Kidney (tissue), 14 donors: ENCODE measurements around the gene RNF145. TPM values are rescaled to one million over a fixed set of nuclear protein-coding genes. Genes with fewer than 3 reads are reported as not detected.
"Not testable (repeated sequence)": the region's sequence is repeated elsewhere in the genome, so short reads cannot be mapped to it uniquely, and the experiment has no call there.

Source experiments
- DNase-seq, 5 donors: peaks; one replicate each; pipeline ENCODE4 v3.0.0-alpha.2; 2013 to 2020
- FAIRE-seq: peaks from 2 replicates; lab custom pipeline; 2012; peaks lifted over from hg19 to GRCh38; lab: Jason Lieb, UNC
- H3K27ac ChIP-seq, 2 donors: one replicate each; pipeline ENCODE4 v1.7.0; 2013; ENCODE audit warnings: low read depth in 2 of 2, low read length in 2 of 2, inconsistent platforms in 1 of 2
- H3K27me3 ChIP-seq: one replicate; pipeline ENCODE4 v1.7.1; 2013; ENCODE audit warnings: low read length, inconsistent platforms; ENCODE audit not compliant: control insufficient read depth, insufficient read depth
- H3K36me3 ChIP-seq, 3 donors: one replicate each; pipeline versions ENCODE4 v1.7.0 to v1.7.1; 2013; ENCODE audit warnings: low read length in 3 of 3, control low read depth in 1 of 3, inconsistent platforms in 1 of 3; ENCODE audit not compliant: insufficient read depth in 3 of 3, control insufficient read depth in 2 of 3
- H3K4me1 ChIP-seq, 3 donors: one replicate each; pipeline versions ENCODE4 v1.7.0 to v1.7.1; 2013; ENCODE audit warnings: low read length in 3 of 3, inconsistent platforms in 1 of 3, low read depth in 1 of 3; ENCODE audit not compliant: control insufficient read depth in 2 of 3, insufficient read depth in 2 of 3
- H3K4me3 ChIP-seq, 3 donors: one replicate each; pipeline versions ENCODE4 v1.7.0 to v1.8.1; 2013; ENCODE audit warnings: low read length in 3 of 3, control low read depth in 1 of 3, inconsistent platforms in 1 of 3
- H3K9ac ChIP-seq, 3 donors: one replicate each; pipeline versions ENCODE4 v1.7.0 to v1.7.1; 2013; ENCODE audit warnings: low read length in 3 of 3, control low read depth in 1 of 3, inconsistent platforms in 1 of 3
- H3K9me3 ChIP-seq, 3 donors: one replicate each; pipeline versions ENCODE4 v1.7.0 to v1.7.1; 2013; ENCODE audit warnings: low read length in 3 of 3, control low read depth in 1 of 3, inconsistent platforms in 1 of 3; ENCODE audit not compliant: control insufficient read depth in 2 of 3, insufficient read depth in 1 of 3
- intact Hi-C: fragments of 100-400 bp; cut with DNase I; formaldehyde crosslinking; loops from one replicate; pipeline ENCODE4 v1.11.1; 2022
- polyA plus RNA-seq: library from polyadenylated mRNA; stranded (reverse); fragments of 350-450 nt; fragmentation: Illumina TruSeq; extraction: RNeasy Lipid Tissue Mini Kit (QIAGEN cat#74804); gene quantifications from one replicate; pipeline ENCODE4 v1.2.3, GENCODE V29; 2014; ENCODE audit warnings: low read depth, low replicate concordance; ENCODE audit not compliant: insufficient read depth
- total RNA-seq: library from RNA; stranded (reverse); fragmentation: NEBNext Ultra II Directional; extraction: Animal tissue kit (Norgen Biotek cat#: 25700); gene quantifications from one replicate; pipeline ENCODE4 v1.2.1, GENCODE V29; 2021
- TF ChIP-seq, protein P1 (sequence below): IDR thresholded peaks from 3 replicates; pipeline ENCODE4 v1.5.1; 2012; ENCODE audit warnings: mild to moderate bottlenecking, moderate library complexity, borderline replicate concordance; ENCODE audit not compliant: insufficient read depth; ENCODE audit errors: extremely low read depth
- donor health status: control.
- donor health status: control.
- donor health status: control.
- donor health status: control.
- donor health status: control.
- donor health status: DM: yes; HTN: yes; CAD: no.
- donor health status: Normal renal cell carcinoma (clear cell type).

The RNF145 gene
- total and polyA plus RNA-seq, 2 donors from 2014 or later: 29.6 to 66.5 TPM

DNA sequence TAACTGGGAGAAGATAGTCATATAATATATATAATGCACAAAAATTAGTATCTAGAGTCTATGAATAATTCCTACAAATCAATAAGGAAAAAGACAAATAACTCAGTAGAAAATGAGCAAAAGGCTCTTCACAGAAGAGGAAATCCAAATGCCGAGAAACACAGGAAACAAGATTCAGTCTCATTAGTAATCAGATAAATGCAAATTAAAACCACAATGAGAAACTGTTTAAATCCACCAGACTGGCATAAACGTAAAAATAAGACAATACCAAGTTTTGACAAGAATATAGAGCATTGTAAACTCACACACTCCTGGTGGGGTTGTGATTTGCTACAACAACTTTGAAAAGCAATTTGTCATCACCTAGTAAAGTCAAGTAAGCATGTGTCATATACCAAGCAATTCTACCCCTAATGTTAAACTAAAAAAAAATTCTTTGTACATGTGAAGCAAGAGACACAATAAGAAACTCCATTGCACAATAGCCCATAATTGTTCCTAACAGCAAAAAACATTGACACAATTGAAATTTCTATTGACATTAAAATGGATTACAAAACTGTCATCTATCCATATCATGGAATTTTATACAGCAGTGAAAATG lies 32.7 kb upstream of the RNF145 start:
- Histone ChIP-seq H3K36me3 (no peaks in the 10 kb centered on the region), H3K4me3 (no peak overlapping the region), H3K4me1 (no peaks in the 10 kb centered on the region), H3K27me3 (peaks cover 3% of the 10 kb centered on the region), H3K9ac (no peak overlapping the region), H3K9me3 (no peaks in the 10 kb centered on the region), H3K27ac (no peak overlapping the region)
- TF ChIP-seq, protein P1, sequence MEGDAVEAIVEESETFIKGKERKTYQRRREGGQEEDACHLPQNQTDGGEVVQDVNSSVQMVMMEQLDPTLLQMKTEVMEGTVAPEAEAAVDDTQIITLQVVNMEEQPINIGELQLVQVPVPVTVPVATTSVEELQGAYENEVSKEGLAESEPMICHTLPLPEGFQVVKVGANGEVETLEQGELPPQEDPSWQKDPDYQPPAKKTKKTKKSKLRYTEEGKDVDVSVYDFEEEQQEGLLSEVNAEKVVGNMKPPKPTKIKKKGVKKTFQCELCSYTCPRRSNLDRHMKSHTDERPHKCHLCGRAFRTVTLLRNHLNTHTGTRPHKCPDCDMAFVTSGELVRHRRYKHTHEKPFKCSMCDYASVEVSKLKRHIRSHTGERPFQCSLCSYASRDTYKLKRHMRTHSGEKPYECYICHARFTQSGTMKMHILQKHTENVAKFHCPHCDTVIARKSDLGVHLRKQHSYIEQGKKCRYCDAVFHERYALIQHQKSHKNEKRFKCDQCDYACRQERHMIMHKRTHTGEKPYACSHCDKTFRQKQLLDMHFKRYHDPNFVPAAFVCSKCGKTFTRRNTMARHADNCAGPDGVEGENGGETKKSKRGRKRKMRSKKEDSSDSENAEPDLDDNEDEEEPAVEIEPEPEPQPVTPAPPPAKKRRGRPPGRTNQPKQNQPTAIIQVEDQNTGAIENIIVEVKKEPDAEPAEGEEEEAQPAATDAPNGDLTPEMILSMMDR: no peak
- no peak for DNase-seq
- FAIRE-seq: no peak
- intact Hi-C loops: no loop called here

DNA sequence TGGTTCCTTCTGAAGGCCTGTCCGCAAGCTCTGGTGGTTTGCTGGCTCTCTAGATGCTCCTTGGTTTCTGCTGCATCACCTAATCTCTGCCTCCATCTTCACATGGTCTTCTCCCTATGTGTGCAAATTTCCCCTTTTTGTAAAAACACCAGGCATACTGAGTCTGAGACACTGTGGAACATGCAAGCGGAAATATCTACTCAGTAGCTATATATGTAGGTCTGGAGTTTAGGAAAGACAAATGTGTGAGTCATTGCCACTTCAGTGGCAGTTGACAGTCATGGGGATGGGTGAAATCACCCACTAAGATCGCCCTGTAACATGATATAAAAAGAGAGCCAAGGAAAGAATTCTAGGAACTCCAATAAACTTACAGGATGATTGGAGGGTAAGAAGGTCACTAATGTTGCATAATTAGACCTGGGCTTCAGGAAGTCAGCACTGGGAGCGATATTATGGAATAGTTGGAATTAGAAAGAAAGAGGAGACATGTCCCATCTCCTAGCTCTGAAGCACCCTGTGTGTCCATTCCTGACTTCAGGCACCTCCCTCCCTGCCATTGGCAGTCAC lies 31.0 kb upstream of the RNF145 start:
- no peak for FAIRE-seq
- intact Hi-C loops: no loop called here
- Histone ChIP-seq H3K4me3 (no peak overlapping the region), H3K27ac (no peak overlapping the region), H3K9ac (no peak overlapping the region), H3K36me3 (no peaks in the 10 kb centered on the region), H3K4me1 (no peaks in the 10 kb centered on the region), H3K9me3 (no peaks in the 10 kb centered on the region), H3K27me3 (no peaks in the 10 kb centered on the region)
- no peak for DNase-seq
- TF ChIP-seq, protein P1: no peak

- intact Hi-C loops, H3K4me1 ChIP-seq, H3K36me3 ChIP-seq, FAIRE-seq, H3K27ac ChIP-seq, H3K27me3 ChIP-seq, H3K4me3 ChIP-seq, H3K9me3 ChIP-seq, H3K9ac ChIP-seq: not testable (repeated sequence)
- DNase-seq: peak in 3 of 5 donors; percentile 39 to 72 (median 64)
These were observed 26.6 kb upstream of the RNF145 start for GRCh38 chr5:159235871-159236520.

DNA sequence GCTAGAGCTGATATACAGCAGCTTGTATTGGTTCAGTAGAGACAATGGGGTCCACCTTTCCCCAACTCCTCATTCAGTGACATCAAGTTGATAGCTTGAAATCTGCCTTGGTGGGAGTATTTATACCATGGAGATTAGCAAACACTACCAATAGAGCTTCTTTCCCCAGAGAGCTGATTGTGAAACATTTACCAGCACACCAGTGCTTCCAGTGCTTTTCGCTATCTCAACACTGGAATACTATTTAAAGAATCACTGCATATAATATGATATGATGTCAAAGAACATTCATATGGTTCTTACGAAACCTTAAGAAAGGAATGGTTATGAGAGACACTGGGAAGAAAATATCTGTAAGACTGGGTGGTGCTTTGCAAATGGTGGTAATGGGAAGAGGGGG lies 21.8 kb upstream of the RNF145 start:
- FAIRE-seq (no peak), DNase-seq (no peak)
- no peaks in the 10 kb centered on the region for H3K36me3 ChIP-seq
- TF ChIP-seq, protein P1: no peak
- H3K9ac ChIP-seq: no peak overlapping the region
- no peak overlapping the region for H3K4me3 ChIP-seq
- no peaks in the 10 kb centered on the region for H3K9me3 ChIP-seq
- no peak overlapping the region for H3K27ac ChIP-seq
- H3K4me1 ChIP-seq: peaks cover 0 to 4% (median 0%) of the 10 kb centered on the region in 3 donors
- no peaks in the 10 kb centered on the region for H3K27me3 ChIP-seq
- intact Hi-C loops: no loop called here
